Neural cell (in vitro differentiated cells): Measurements from ENCODE around the gene PHLDB1. TPM values are rescaled to one million over a fixed set of nuclear protein-coding genes. Genes with fewer than 3 reads are reported as not detected.

Experiments used
- H2AFZ ChIP-seq: fragments of 200-600, 300-800 bp; sonication (generic), shearing (Covaris generic); 2 replicates; pipeline ENCODE4 v1.6.0; 2014; ENCODE audit warnings: low read depth, mild to moderate bottlenecking, antibody characterized with exemption, low read length, moderate library complexity
- H3F3A ChIP-seq: fragments of 200-600 bp; shearing (Covaris generic); 2 replicates; pipeline ENCODE4 v1.6.1; 2016; ENCODE audit warnings: mild to moderate bottlenecking, moderate library complexity, mixed read lengths, antibody characterized with exemption, low read length; ENCODE audit not compliant: insufficient read depth, poor library complexity, severe bottlenecking
- H3K27ac ChIP-seq: fragments of 200-600, 300-800 bp; sonication (generic), shearing (Covaris generic); 2 replicates; pipeline ENCODE4 v1.5.1; 2014; ENCODE audit warnings: mild to moderate bottlenecking, low read length, moderate library complexity
- H3K27me3 ChIP-seq: fragments of 300-800, 200-600 bp; sonication (generic), shearing (Covaris generic); 2 replicates; pipeline ENCODE4 v1.6.0; 2014; ENCODE audit warnings: mild to moderate bottlenecking, low read depth, low read length, moderate library complexity; ENCODE audit not compliant: insufficient read depth
- H3K36me3 ChIP-seq: fragments of 300-800, 200-600 bp; sonication (generic), shearing (Covaris generic); 2 replicates; pipeline ENCODE4 v1.5.1; 2014; ENCODE audit warnings: mild to moderate bottlenecking, antibody characterized with exemption, low read length, moderate library complexity; ENCODE audit not compliant: insufficient read depth
- H3K4me2 ChIP-seq: fragments of 300-800, 200-600 bp; sonication (generic), shearing (Covaris generic); 2 replicates; pipeline ENCODE4 v1.6.0; 2014; ENCODE audit warnings: mild to moderate bottlenecking, low read length
- H3K4me3 ChIP-seq: fragments of 300-800, 200-600 bp; sonication (generic), shearing (Covaris generic); 2 replicates; pipeline ENCODE4 v1.5.1; 2014; ENCODE audit warnings: mild to moderate bottlenecking, low read length, moderate library complexity
- H3K79me2 ChIP-seq: fragments of 200-600 bp; shearing (Covaris generic); replicated peaks from 2 replicates; pipeline ENCODE4 v1.6.0; 2014; ENCODE audit warnings: mild to moderate bottlenecking, low read length, moderate library complexity; ENCODE audit not compliant: insufficient read depth
- H3K9ac ChIP-seq: fragments of 300-800, 200-600 bp; sonication (generic), shearing (Covaris generic); 2 replicates; pipeline ENCODE4 v1.6.1; 2016; ENCODE audit warnings: mild to moderate bottlenecking, low read length, mixed read lengths
- H3K9me2 ChIP-seq: fragments of 200-600 bp; shearing (Covaris generic); 2 replicates; pipeline ENCODE4 v1.6.1; 2016; ENCODE audit warnings: mild to moderate bottlenecking, low read length, mixed read lengths; ENCODE audit not compliant: insufficient read depth
- H3K9me3 ChIP-seq: fragments of 200-600, 300-800 bp; sonication (generic), shearing (Covaris generic); 2 replicates; pipeline ENCODE4 v1.6.1; 2016; ENCODE audit warnings: mild to moderate bottlenecking, mixed run types, low read length, moderate library complexity, mixed read lengths
- H4K20me1 ChIP-seq: fragments of 200-600 bp; shearing (Covaris generic); 2 replicates; pipeline ENCODE4 v1.6.1; 2016; ENCODE audit warnings: mild to moderate bottlenecking, mixed run types; ENCODE audit not compliant: insufficient read depth
- CTCF ChIP-seq: fragments of 450-650 bp; IDR thresholded peaks from 2 replicates; pipeline ENCODE4 v1.5.1; 2014; ENCODE audit warnings: antibody characterized with exemption, mild to moderate bottlenecking, moderate library complexity; ENCODE audit not compliant: poor library complexity, severe bottlenecking
- EP300 ChIP-seq: fragments of 450-650 bp; conservative IDR thresholded peaks from 2 replicates; pipeline ENCODE4 v1.6.1; 2014; ENCODE audit warnings: antibody characterized with exemption, mild to moderate bottlenecking, moderate library complexity; ENCODE audit not compliant: poor library complexity, severe bottlenecking
- EZH2 ChIP-seq: fragments of 200-600, 300-800 bp; shearing (Covaris generic), sonication (generic); IDR thresholded peaks from 2 replicates; pipeline ENCODE4 v1.6.1; 2014; ENCODE audit warnings: antibody characterized with exemption, low read length, borderline replicate concordance, mild to moderate bottlenecking; ENCODE audit not compliant: insufficient read depth, poor library complexity, severe bottlenecking
- MXI1 ChIP-seq: fragments of 450-650 bp; conservative IDR thresholded peaks from 2 replicates; pipeline ENCODE4 v1.6.1; 2014; ENCODE audit warnings: antibody characterized with exemption, mild to moderate bottlenecking; ENCODE audit not compliant: poor library complexity, severe bottlenecking
- POLR2AphosphoS5 ChIP-seq: IDR thresholded peaks from 2 replicates; pipeline ENCODE4 v1.6.1; 2012
- RAD21 ChIP-seq: fragments of 450-650 bp; conservative IDR thresholded peaks from 2 replicates; pipeline ENCODE4 v1.6.1; 2014; ENCODE audit warnings: antibody characterized with exemption, mild to moderate bottlenecking, moderate library complexity
- REST ChIP-seq: IDR thresholded peaks from 2 replicates; pipeline ENCODE4 v1.6.1; 2012; ENCODE audit warnings: borderline replicate concordance
- SMC3 ChIP-seq: fragments of 450-650 bp; conservative IDR thresholded peaks from 2 replicates; pipeline ENCODE4 v1.6.1; 2014; ENCODE audit warnings: antibody characterized with exemption, mild to moderate bottlenecking, moderate library complexity; ENCODE audit not compliant: poor library complexity
- TAF1 ChIP-seq: IDR thresholded peaks from 2 replicates; pipeline ENCODE4 v1.6.1; 2012; ENCODE audit warnings: low read depth
- polyA plus RNA-seq: library from polyadenylated mRNA; depleted of rRNA; stranded (reverse); fragments of >200 nt; gene quantifications from 2 replicates; pipeline ENCODE4 v1.2.3, GENCODE V29; 2014

The PHLDB1 gene
- polyA plus RNA-seq, 1 donor from 2014 or later: 114 TPM

GRCh38 chr11:118604566-118604965 lies 2.8 kb upstream of the PHLDB1 start:
- H3K4me2 ChIP-seq: no peak overlapping the region
- no peak overlapping the region for H3K27ac ChIP-seq
- H3K79me2 ChIP-seq: no peaks in the 10 kb centered on the region
- no peaks in the 10 kb centered on the region for H3K9me2 ChIP-seq
- no peaks in the 10 kb centered on the region for H3F3A ChIP-seq
- no peak overlapping the region for H2AFZ ChIP-seq
- no peak overlapping the region for H3K9ac ChIP-seq
- H3K4me3 ChIP-seq: no peak overlapping the region
- no peaks in the 10 kb centered on the region for H4K20me1 ChIP-seq
- TF ChIP-seq SMC3: no peak
- TF ChIP-seq CTCF: no peak
- no peak for TF ChIP-seq EP300
- no peak for TF ChIP-seq MXI1
- no peak for TF ChIP-seq REST
- TF ChIP-seq POLR2AphosphoS5: no peak
- TF ChIP-seq EZH2: no peak
- TF ChIP-seq TAF1: no peak
- TF ChIP-seq RAD21: no peak
- no peaks in the 10 kb centered on the region for H3K9me3 ChIP-seq
- H3K27me3 ChIP-seq: peaks cover 22% of the 10 kb centered on the region
- H3K36me3 ChIP-seq: peaks cover 6% of the 10 kb centered on the region

GRCh38 chr11:118605116-118605867 lies 2.1 kb upstream of the PHLDB1 start:
- Histone ChIP-seq H3K4me3 (no peak overlapping the region), H2AFZ (no peak overlapping the region), H3K9ac (no peak overlapping the region), H3K9me3 (no peaks in the 10 kb centered on the region), H3K79me2 (no peaks in the 10 kb centered on the region), H3K36me3 (peaks cover 6% of the 10 kb centered on the region), H3K4me2 (no peak overlapping the region), H4K20me1 (no peaks in the 10 kb centered on the region), H3F3A (no peaks in the 10 kb centered on the region), H3K9me2 (no peaks in the 10 kb centered on the region), H3K27ac (no peak overlapping the region), H3K27me3 (peaks cover 29% of the 10 kb centered on the region)
- no peak for TF ChIP-seq EP300
- TF ChIP-seq REST: no peak
- no peak for TF ChIP-seq EZH2
- no peak for TF ChIP-seq TAF1
- TF ChIP-seq RAD21: no peak
- no peak for TF ChIP-seq SMC3
- no peak for TF ChIP-seq CTCF
- no peak for TF ChIP-seq POLR2AphosphoS5
- no peak for TF ChIP-seq MXI1
